HG03469 (cell line): ENCODE results near the gene SPATA3.
"Not testable (repeated sequence)": the region's sequence is repeated elsewhere in the genome, so short reads cannot be mapped to it uniquely, and the experiment has no call there.

Experiments used
- ATAC-seq: cut with Tn5 transposase; IDR thresholded peaks from one replicate; pipeline ENCODE4 v1.9.1; 2021; ENCODE audit warnings: mild to moderate bottlenecking, moderate library complexity, moderate number of reproducible peaks; ENCODE audit not compliant: unreplicated experiment

Gene SPATA3

GRCh38 chr2:230991598-230991997 lies 4.3 kb upstream of the SPATA3 start:
- ATAC-seq = no peak

GRCh38 chr2:230996661-230997060 lies 740 bp downstream of the SPATA3 start:
- ATAC-seq = no peak

- no peak for ATAC-seq
Observed at GRCh38 chr2:230998882-230999281, 3.0 kb downstream of the SPATA3 start.

GRCh38 chr2:230999477-230999876 lies 3.6 kb downstream of the SPATA3 start:
- ATAC-seq = no peak

GRCh38 chr2:231000211-231000904 lies 4.4 kb downstream of the SPATA3 start:
- no peak for ATAC-seq

- ATAC-seq = no peak
Observed at GRCh38 chr2:231001036-231001435, 5.1 kb downstream of the SPATA3 start.

- no peak for ATAC-seq
Observed at GRCh38 chr2:231001921-231002320, 6.0 kb downstream of the SPATA3 start.

GRCh38 chr2:231002641-231003040 lies 6.7 kb downstream of the SPATA3 start:
- ATAC-seq = no peak

- ATAC-seq = no peak
Observed at GRCh38 chr2:231003186-231003585, 7.3 kb downstream of the SPATA3 start.

- not testable (repeated sequence) for ATAC-seq
Observed at GRCh38 chr2:231004930-231005329, 9.0 kb downstream of the SPATA3 start.

GRCh38 chr2:231007286-231008098 lies 11.6 kb downstream of the SPATA3 start:
- no peak for ATAC-seq

GRCh38 chr2:231008131-231008530 lies 12.2 kb downstream of the SPATA3 start:
- ATAC-seq = no peak

GRCh38 chr2:231009236-231009919 lies 13.5 kb downstream of the SPATA3 start:
- ATAC-seq = no peak

- no peak for ATAC-seq
Observed at GRCh38 chr2:231010201-231010730, 14.3 kb downstream of the SPATA3 start.

GRCh38 chr2:231011526-231011925 lies 15.6 kb downstream of the SPATA3 start:
- no peak for ATAC-seq

- ATAC-seq = no peak
Observed at GRCh38 chr2:231012463-231012862, 16.5 kb downstream of the SPATA3 start.

GRCh38 chr2:231013820-231014219 lies 17.9 kb downstream of the SPATA3 start:
- ATAC-seq = no peak

- no peak for ATAC-seq
Observed at GRCh38 chr2:231015478-231015877, 19.6 kb downstream of the SPATA3 start.

- ATAC-seq = no peak
Observed at GRCh38 chr2:231015926-231016325, 20.0 kb downstream of the SPATA3 start.

- no peak for ATAC-seq
Observed at GRCh38 chr2:231016566-231017230, 20.8 kb downstream of the SPATA3 start.

GRCh38 chr2:231017231-231017598 lies 21.3 kb downstream of the SPATA3 start:
- no peak for ATAC-seq
